ENCODE data around the gene SRRM5. TPM values are rescaled to one million over a fixed set of nuclear protein-coding genes. Genes with fewer than 3 reads are reported as not detected.
"Not testable (repeated sequence)": the region's sequence is repeated elsewhere in the genome, so short reads cannot be mapped to it uniquely, and the experiment has no call there.

SRRM5 gene
- total RNA-seq, 1 donor from 2014 or later: 0.37 TPM

- peak within 1 kb of the TSS; percentile 96 for H3K4me3 Mint-ChIP-seq
- peaks cover 33% of the 10 kb centered on the region for H3K4me1 Mint-ChIP-seq
- H3K27ac Mint-ChIP-seq: peak within 1 kb of the TSS; percentile 96
- no peaks in the 10 kb centered on the region for H3K9me3 Mint-ChIP-seq
- no peaks in the 10 kb centered on the region for H3K27me3 Mint-ChIP-seq
- peaks cover 34% of the 10 kb centered on the region for H3K36me3 Mint-ChIP-seq (ENCODE audit: low read depth)
- DNase-seq: peak; percentile 100
- intact Hi-C loops (cut with micrococcal nuclease): loop anchor here (1.0 to 10.0 kb wide), 7 partner anchors 21 to 909 kb away; partner anchors contain the start of genes ETHE1, PINLYP, SMG9 and XRCC1
Measured at GRCh38 chr19:43595999-43596841, 15.7 kb upstream of the SRRM5 start, which contains the start of the genes IRGQ and ZNF576. IRGQ (minus strand) TSS chr19:43596134; CDS start chr19:43595338, 796 bp downstream. ZNF576 (plus strand) TSS chr19:43596595; CDS start chr19:43597109, 514 bp downstream.

- Mint-ChIP-seq H3K4me3 (peak overlapping the region; percentile 96), H3K9me3 (no peaks in the 10 kb centered on the region), H3K27ac (peak overlapping the region; percentile 96), H3K27me3 (no peaks in the 10 kb centered on the region), H3K36me3 (ENCODE audit: low read depth) (peaks cover 32% of the 10 kb centered on the region), H3K4me1 (peaks cover 33% of the 10 kb centered on the region)
- intact Hi-C loops (cut with micrococcal nuclease): loop anchor here (1.0 to 10.0 kb wide), 7 partner anchors 22 to 908 kb away; partner anchors contain the start of genes ETHE1, PINLYP, SMG9 and XRCC1
- no peak for DNase-seq
Measured at GRCh38 chr19:43596842-43597461, 14.9 kb upstream of the SRRM5 start.

GRCh38 chr19:43597876-43598275 is 14.0 kb upstream of the SRRM5 start:
- Mint-ChIP-seq H3K9me3 (no peaks in the 10 kb centered on the region), H3K36me3 (ENCODE audit: low read depth) (peaks cover 29% of the 10 kb centered on the region), H3K4me3 (peak overlapping the region; percentile 96), H3K4me1 (peaks cover 33% of the 10 kb centered on the region), H3K27ac (peak overlapping the region; percentile 96), H3K27me3 (no peaks in the 10 kb centered on the region)
- DNase-seq: no peak
- intact Hi-C loops (cut with micrococcal nuclease): loop anchor here (2.0 to 10.0 kb wide), 4 partner anchors 65 to 907 kb away; partner anchors contain the start of genes SMG9, ZNF180 and ZNF575

DNA sequence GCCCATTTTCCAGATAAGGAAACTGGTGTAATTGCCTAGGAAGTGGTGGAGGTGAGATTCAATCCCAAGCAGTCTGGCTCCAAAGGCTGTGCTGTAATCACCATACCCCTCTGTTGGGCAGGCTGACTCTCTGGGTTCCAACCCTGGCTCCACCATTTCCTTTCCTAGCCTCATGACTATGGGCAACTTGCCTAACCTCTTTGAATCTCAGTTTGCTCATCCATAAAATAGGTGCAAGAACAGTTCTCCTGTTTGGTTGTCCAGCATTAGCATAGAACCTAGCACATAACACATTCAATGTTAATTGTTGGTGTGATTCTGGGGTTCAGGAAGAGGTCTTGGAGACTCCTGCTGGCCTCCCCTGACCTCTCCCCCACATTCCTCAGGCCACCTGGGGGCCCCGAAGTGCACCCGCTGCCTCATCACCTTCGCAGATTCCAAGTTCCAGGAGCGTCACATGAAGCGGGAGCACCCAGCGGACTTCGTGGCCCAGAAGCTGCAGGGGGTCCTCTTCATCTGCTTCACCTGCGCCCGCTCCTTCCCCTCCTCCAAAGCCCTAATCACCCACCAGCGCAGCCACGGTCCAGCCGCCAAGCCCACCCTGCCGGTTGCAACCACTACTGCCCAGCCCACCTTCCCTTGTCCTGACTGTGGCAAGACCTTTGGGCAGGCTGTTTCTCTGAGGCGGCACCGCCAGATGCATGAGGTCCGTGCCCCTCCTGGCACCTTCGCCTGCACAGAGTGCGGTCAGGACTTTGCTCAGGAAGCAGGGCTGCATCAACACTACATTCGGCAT is 13.2 kb upstream of the SRRM5 start:
- no peak for DNase-seq
- H3K9me3 Mint-ChIP-seq: no peaks in the 10 kb centered on the region
- peak overlapping the region; percentile 29 for H3K27ac Mint-ChIP-seq
- peaks cover 23% of the 10 kb centered on the region for H3K36me3 Mint-ChIP-seq (ENCODE audit: low read depth)
- no peak overlapping the region for H3K4me3 Mint-ChIP-seq
- H3K4me1 Mint-ChIP-seq: peaks cover 29% of the 10 kb centered on the region
- no peaks in the 10 kb centered on the region for H3K27me3 Mint-ChIP-seq
- intact Hi-C loops (cut with micrococcal nuclease): loop anchor here (10.0 kb wide), 1 partner anchor 906 kb away; the partner anchor contains the start of gene ZNF180

- peaks cover 21% of the 10 kb centered on the region for H3K36me3 Mint-ChIP-seq (ENCODE audit: low read depth)
- H3K9me3 Mint-ChIP-seq: no peaks in the 10 kb centered on the region
- H3K4me3 Mint-ChIP-seq: no peak overlapping the region
- no peak for DNase-seq
- no peaks in the 10 kb centered on the region for H3K27me3 Mint-ChIP-seq
- H3K4me1 Mint-ChIP-seq: peaks cover 25% of the 10 kb centered on the region
- intact Hi-C loops (cut with micrococcal nuclease): loop anchor here (10.0 kb wide), 1 partner anchor 905 kb away; the partner anchor contains the start of gene ZNF180
- H3K27ac Mint-ChIP-seq: no peak overlapping the region
Measured at GRCh38 chr19:43599635-43600295, 12.1 kb upstream of the SRRM5 start.

DNA sequence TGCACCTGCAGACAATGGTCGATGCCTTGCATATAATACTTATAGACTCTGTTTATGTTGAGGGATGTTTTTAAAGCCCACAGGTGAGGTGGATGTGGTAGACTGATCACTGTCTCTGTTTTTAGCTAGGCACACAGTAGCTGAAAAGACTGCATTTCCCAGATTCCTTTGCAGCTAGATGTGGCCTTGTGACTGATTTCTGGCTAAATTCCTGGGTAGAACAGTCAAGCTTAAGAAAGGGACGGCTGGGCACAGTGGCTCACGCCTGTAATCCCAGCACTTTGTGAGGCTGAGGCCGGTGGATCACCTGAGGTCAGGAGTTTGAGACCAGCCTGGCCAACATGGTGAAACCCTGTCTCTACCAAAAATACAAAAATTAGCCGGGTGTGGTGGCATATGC is 11.6 kb upstream of the SRRM5 start:
- Mint-ChIP-seq H3K4me1 (peaks cover 25% of the 10 kb centered on the region), H3K36me3 (ENCODE audit: low read depth) (peaks cover 19% of the 10 kb centered on the region)
- H3K27ac Mint-ChIP-seq; intact Hi-C loops (cut with micrococcal nuclease); DNase-seq; H3K27me3 Mint-ChIP-seq; H3K9me3 Mint-ChIP-seq; H3K4me3 Mint-ChIP-seq: not testable (repeated sequence)

DNA sequence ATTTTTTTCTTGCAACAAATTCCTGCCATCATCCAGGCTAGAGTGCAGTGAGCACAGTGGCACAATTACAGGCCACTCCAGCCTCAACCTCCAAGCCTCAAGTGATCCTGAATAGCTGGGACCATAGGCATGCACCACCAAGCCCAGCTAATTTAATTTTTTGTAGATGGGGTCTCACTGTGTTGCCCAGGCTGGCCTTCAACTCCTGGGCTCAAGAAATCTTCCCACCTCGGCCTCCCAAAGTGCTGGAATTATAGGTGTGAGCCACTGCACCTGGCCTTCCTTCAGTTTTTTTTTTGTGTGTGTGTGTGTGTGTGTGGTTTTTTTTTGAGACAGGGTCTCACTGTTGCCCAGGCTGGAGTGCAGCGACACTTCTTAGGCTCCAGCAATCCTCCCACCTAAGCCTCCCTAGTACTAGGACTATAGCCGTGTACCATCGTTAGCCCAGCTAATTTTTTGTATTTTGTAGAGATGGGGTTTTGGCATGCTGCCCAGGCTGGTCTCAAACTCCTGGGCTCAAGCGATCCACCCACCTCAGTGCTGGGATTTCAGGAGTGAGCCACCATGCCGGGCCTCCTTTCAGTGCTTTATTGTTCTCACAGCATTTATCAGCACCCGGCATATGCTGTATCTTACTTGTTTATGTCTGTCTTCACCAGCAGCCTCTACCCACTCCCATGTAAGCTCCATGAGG is 5.9 kb upstream of the SRRM5 start:
- H3K27me3 Mint-ChIP-seq: no peaks in the 10 kb centered on the region
- H3K4me3 Mint-ChIP-seq: no peak overlapping the region
- intact Hi-C loops (cut with micrococcal nuclease): no loop called here
- peaks cover 2% of the 10 kb centered on the region for H3K36me3 Mint-ChIP-seq (ENCODE audit: low read depth)
- H3K4me1 Mint-ChIP-seq: no peaks in the 10 kb centered on the region
- DNase-seq: no peak
- no peaks in the 10 kb centered on the region for H3K9me3 Mint-ChIP-seq
- H3K27ac Mint-ChIP-seq: no peak overlapping the region

DNA sequence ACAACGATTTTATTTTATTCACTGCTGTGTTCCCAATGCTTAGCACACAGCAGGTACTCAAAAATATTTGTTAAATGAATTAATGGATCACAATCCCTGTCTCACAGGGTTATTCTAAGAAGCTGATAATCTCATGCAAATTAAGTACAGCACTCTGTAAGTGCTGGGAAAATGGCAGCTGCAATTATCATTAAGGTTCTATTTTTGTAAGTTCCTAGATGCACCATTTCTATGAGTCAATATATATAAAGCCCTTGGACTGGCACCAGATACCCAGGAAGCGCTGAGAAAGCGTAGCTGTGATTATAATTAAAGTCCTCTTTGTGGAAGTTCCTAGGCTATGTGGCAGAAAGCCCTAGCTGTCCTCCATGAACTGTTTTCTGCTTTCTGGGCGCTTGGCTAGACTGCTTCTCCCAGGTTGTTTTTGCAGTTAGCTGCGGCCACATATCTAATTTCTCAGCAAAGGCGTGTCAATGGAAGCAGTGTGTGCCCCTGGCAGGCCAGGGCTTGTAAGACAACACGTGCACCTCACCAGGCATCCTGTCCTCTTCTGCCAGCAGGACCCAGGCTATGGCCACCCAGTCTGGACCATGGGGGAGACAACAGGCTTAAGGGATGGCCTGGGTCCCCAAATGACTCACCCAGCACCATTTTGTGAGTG is 5.2 kb upstream of the SRRM5 start:
- H3K4me3 Mint-ChIP-seq: no peak overlapping the region
- no peaks in the 10 kb centered on the region for H3K27me3 Mint-ChIP-seq
- peaks cover 2% of the 10 kb centered on the region for H3K36me3 Mint-ChIP-seq (ENCODE audit: low read depth)
- intact Hi-C loops (cut with micrococcal nuclease): no loop called here
- no peaks in the 10 kb centered on the region for H3K9me3 Mint-ChIP-seq
- no peaks in the 10 kb centered on the region for H3K4me1 Mint-ChIP-seq
- no peak for DNase-seq
- no peak overlapping the region for H3K27ac Mint-ChIP-seq

GRCh38 chr19:43607238-43608205 is 4.4 kb upstream of the SRRM5 start:
- no peak overlapping the region for H3K27ac Mint-ChIP-seq
- intact Hi-C loops (cut with micrococcal nuclease): no loop called here
- H3K9me3 Mint-ChIP-seq: no peaks in the 10 kb centered on the region
- DNase-seq: no peak
- H3K4me3 Mint-ChIP-seq: no peak overlapping the region
- no peaks in the 10 kb centered on the region for H3K4me1 Mint-ChIP-seq
- peaks cover 6% of the 10 kb centered on the region for H3K36me3 Mint-ChIP-seq (ENCODE audit: low read depth)
- no peaks in the 10 kb centered on the region for H3K27me3 Mint-ChIP-seq

DNA sequence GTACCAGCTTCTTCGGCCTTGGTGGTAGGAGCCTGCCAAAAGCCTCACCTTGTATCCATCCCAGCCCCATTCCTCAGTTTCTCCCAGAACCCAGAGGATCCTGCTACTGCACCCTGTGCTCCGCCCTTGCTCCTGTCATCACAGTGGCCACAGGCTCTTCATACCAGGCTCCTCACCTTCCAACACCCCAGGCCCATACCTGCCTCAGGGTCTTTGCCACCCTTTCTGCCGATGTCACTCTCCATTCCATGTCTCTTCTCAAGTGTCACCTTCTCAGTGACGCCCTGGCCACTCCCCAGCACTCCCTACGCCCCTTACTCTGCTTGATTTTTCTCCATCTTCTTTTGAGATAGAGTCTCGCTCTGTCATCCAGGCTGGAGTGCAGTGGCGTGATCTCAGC is 2.0 kb upstream of the SRRM5 start:
- Mint-ChIP-seq H3K4me3 (no peak overlapping the region), H3K4me1 (peaks cover 2% of the 10 kb centered on the region), H3K27me3 (no peaks in the 10 kb centered on the region), H3K9me3 (no peaks in the 10 kb centered on the region), H3K36me3 (ENCODE audit: low read depth) (peaks cover 10% of the 10 kb centered on the region), H3K27ac (no peak overlapping the region)
- no peak for DNase-seq
- intact Hi-C loops (cut with micrococcal nuclease): no loop called here

DNA sequence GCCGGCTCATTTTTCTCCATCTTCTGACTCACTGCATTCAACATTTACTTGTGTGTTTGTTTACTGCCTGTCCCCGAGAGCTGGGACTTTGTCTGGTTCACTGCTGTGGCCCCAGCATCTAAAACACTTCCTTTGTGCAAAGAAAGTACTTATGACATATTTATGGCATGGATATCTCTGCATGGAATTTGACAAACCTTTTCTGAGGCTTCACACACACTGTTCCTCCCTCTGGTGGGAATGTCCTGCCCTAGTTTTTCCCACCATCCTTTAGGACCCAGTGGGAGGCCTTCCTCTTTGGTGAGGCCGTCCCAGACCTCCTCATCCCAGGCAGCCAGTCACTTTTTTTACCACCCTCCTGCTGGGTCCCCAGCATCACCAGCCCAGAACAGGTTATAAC is 1.4 kb upstream of the SRRM5 start:
- no peaks in the 10 kb centered on the region for H3K9me3 Mint-ChIP-seq
- no peak overlapping the region for H3K27ac Mint-ChIP-seq
- H3K4me1 Mint-ChIP-seq: peaks cover 2% of the 10 kb centered on the region
- no peaks in the 10 kb centered on the region for H3K27me3 Mint-ChIP-seq
- no peak for DNase-seq
- peaks cover 10% of the 10 kb centered on the region for H3K36me3 Mint-ChIP-seq (ENCODE audit: low read depth)
- H3K4me3 Mint-ChIP-seq: no peak overlapping the region
- intact Hi-C loops (cut with micrococcal nuclease): no loop called here
